HG02870 (cell line): Measurements from ENCODE around the gene RPA1.
"Not testable (repeated sequence)": the region's sequence is repeated elsewhere in the genome, so short reads cannot be mapped to it uniquely, and the experiment has no call there.

Experiments used
- ATAC-seq: cut with Tn5 transposase; IDR thresholded peaks from one replicate; pipeline ENCODE4 v1.9.1; 2021; ENCODE audit warnings: mild to moderate bottlenecking, moderate library complexity; ENCODE audit not compliant: unreplicated experiment

The RPA1 gene

GRCh38 chr17:1829592-1830257 lies at the start of gene RPA1, which contains the start of gene SMYD4:
Gene RPA1, plus strand, starts transcription at chr17:1830005. Its CDS starts 89 bp downstream, at chr17:1830094.
Gene SMYD4, minus strand, starts transcription at chr17:1829902. Its CDS starts 1,908 bp downstream, at chr17:1827994.
- peak; percentile 74 for ATAC-seq

DNA sequence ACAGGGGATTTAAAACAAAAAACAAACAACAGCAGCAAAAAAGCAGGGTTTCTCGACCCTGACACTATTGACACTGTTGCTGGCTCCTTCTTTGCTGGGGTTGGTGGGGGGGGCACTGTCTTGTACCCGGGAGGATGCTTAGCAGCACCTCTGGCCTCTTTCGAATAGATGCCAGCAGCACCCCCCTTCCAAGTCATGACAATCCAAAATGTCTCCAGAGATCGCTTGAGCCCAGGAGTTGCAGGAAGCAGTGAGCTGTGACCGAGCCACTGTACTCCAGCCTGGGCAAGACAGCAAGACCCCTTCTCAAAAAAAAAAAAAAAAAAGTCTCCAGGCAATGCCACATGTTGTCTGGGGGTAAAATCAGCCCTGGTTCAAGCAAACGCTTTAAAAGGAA lies 47.6 kb upstream of the RPA1 start:
- no peak for ATAC-seq

DNA sequence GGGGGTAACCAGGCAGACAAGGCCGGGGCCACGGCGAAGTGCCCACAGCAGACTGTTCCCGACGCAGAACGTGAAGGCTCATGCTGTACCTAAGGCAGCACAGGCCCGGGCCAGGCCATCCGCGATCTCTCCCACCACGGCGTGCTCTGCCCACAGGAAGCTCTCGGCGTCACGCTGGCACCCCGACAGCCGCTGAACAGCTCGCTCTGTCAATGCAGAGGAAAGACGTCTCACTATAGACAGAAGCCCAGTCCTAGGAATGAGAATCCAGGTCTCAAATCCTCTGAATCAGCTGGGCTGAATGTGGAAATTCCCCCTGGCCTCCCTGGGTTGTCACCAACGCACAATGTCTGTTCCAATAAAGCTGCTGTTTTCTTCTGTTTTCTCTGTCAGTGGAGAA lies 46.5 kb upstream of the RPA1 start:
- ATAC-seq: no peak

DNA sequence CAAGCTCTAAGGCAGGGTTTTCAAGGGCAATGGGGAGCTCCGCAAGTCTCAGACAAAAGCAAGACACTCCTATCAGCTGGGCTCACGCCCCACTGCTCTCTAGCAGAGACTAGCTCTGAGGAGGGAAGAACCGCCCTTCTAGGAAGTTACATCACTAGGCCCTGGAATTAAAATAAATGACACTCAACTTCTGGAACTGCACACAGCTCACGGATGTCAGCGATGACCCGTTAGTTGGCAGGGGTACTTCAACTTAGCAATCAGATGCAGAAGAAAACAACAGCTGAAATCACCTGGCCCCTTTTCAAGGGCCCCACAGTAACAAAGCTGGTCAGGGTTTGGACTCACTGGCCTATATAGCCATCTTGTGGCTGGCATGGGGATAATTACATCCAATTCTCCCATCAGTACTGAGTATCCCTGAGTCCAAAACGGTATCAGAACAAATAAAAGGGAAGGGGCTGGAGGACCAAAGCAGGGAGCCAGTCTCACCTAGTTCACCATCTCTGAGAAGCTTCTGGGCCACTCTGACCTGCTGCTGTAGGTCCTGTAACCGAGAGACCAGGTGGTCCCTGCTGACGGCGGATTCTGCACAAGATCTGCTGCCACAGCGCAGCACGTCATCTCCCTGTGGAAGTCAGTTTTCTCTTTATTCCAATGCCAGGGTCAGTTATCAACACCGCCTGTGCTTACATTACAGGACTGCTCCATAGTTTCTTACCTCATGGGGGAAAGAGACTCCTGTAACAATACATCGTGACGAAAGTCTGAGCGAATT lies 45.8 kb upstream of the RPA1 start:
- ATAC-seq: no peak

DNA sequence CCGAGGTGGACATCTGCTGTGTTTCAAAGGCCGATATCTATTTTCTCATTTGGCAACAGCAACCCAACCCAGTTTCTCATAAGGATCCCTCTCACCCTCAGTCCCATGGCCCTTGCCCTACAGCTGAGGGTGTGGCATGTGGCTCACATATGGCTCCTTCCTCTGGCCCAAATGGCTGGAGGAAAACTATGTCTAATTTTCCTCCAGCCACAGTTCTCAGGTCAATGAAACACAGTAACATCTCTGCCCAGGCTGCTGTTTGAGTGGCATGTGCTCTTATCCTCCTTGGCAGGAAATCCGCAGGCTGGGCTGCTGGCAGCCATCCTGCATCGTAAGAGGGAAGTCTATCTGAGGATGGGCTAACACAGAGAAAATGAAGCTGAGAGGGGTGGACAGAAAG lies 43.9 kb upstream of the RPA1 start:
- ATAC-seq: no peak

- no peak for ATAC-seq
Observed at GRCh38 chr17:1786708-1787107, 43.1 kb upstream of the RPA1 start.

DNA sequence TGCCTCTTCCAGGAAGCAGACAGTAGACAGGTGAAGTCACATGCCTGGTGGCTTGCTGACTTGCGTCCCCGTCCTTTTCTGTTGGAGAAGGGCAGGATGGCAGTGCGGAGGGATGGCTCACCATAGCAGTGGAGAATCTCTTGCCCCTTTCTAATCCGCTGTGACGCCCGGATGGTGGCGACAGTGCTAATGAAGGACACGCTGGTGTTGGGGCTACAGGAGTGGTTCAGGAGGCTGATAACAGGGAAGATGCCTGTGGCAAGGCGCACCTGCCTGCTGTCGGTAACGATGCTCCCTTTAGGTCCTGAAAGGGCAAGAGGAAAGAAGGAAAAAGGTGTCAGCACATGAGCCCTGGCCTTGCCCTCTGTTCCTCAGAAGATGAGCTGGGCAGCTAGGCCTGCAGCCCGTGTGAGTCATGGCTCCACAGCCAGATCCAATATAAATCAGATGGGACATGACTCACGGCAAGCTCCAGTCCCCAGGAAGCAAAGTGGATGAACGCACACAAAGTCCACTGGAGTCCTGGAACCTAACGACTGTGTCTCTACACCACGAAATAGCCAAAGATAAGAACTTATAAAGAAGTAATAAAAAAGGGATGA lies 42.4 kb upstream of the RPA1 start:
- ATAC-seq: no peak

GRCh38 chr17:1789936-1790335 lies 39.9 kb upstream of the RPA1 start:
- no peak for ATAC-seq

GRCh38 chr17:1792495-1793446 lies 37.0 kb upstream of the RPA1 start:
- ATAC-seq: no peak

- no peak for ATAC-seq
Observed at GRCh38 chr17:1793447-1793806, 36.4 kb upstream of the RPA1 start.

- no peak for ATAC-seq
Observed at GRCh38 chr17:1796800-1797199, 33.0 kb upstream of the RPA1 start.

GRCh38 chr17:1797323-1797722 lies 32.5 kb upstream of the RPA1 start:
- ATAC-seq: no peak

DNA sequence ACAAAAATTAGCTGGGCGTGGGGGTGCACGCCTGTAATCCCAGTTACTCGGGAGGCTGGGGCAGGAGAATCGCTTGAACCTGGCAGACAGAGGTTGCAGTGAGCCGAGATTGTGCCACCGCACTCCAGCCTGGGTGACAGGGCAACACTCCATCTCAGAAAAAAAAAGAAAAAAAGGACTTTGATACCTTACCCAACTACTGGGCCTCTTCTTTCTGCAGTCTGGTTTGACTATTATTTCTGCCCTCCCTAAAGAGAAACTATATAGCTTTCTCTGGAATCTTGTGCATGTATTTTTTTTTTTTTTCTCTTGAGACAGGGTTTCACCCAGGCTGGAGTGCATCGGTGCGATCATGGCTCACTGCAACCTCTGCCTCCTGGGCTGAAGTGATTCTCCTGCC lies 32.0 kb upstream of the RPA1 start:
- ATAC-seq: not testable (repeated sequence)

DNA sequence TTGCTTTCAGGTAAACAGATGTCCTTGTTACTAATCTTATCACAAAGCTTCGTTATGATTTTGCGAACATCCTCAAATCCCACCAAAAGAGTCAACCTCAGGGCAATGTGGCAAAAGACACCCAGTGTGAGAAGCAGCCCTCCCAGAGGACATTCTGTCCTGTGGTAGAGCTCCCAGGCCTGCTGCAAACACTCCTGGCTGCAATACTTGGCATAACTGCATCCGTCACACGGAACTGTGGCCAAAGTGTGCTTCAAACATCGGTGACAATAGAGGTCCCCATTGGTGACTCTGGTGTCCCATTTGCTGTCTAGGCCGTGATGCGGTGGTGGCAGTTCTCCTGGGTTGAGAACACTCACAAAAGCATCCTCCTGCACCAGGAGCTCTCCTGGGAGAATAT lies 29.6 kb upstream of the RPA1 start:
- ATAC-seq: no peak

DNA sequence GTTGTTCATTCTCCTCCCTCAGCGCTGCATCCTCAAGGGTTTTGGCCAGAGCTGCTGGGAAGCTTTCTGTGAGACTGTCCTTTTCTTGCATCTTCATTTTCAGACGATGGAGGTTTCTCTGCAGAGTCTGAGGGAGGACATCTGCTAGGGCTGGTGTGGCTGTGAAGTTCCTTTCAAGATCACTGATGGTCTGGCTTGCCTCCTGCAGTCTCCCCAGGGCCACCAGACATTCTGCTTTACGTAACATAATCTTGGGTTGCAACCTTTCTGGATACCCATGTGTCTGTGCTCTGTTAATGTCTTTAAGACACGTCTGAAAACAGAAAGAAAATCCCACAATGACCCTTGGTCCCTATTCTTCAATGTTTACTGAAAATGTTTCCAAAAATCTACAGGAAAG lies 29.1 kb upstream of the RPA1 start:
- ATAC-seq: no peak

- no peak for ATAC-seq
Observed at GRCh38 chr17:1802429-1802828, 27.4 kb upstream of the RPA1 start.

- ATAC-seq: no peak
Observed at GRCh38 chr17:1803280-1803679, 26.5 kb upstream of the RPA1 start.

DNA sequence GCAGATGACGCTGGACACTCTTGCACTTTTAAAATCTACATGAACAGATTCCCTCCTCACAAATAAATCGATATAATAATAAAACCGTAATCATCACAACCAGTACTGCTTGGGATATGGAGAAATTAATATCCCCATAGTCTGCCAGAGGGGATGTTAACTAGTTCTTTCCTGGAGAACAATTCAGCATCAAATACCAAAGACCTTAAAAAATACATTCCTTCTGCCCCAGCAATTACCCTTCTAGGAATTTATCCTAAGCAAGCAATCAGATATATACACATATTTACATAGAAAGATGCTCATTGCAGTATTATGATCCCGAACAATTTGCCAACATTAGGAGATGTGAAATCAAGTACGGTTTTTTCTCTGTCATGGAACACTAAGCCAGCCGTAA lies 21.9 kb upstream of the RPA1 start:
- no peak for ATAC-seq

GRCh38 chr17:1808644-1809043 lies 21.2 kb upstream of the RPA1 start:
- ATAC-seq: no peak

DNA sequence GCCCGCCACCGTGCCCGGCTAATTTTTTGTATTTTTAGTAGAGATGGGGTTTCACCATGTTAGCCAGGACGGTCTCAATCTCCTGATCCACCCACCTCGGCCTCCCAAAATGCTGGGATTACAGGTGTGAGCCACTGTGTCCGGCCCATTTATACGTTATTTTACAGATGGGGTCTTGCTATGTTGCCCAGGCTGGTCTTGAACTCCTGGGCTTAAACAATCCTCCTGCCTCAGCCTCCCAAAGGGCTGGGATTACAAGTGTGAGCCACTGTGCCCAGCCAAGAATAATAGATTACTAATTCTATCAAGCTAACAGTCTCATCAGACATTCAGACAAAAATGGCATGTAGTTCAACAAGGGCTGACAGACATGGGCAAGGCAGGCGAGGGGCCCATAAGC lies 20.0 kb upstream of the RPA1 start:
- ATAC-seq: not testable (repeated sequence)
